Ishikawa (cell line): Measurements from ENCODE around the gene ICE1.

Experiments
- CEBPB ChIP-seq: IDR thresholded peaks from 2 replicates; pipeline ENCODE4 v1.6.1; 2012
- CREB1 ChIP-seq: IDR thresholded peaks from 2 replicates; pipeline ENCODE4 v1.6.1; 2012; ENCODE audit warnings: low read depth
- EGR1 ChIP-seq: IDR thresholded peaks from 2 replicates; pipeline ENCODE4 v1.6.1; 2012
- EP300 ChIP-seq: IDR thresholded peaks from 2 replicates; pipeline ENCODE4 v1.6.1; 2012; ENCODE audit warnings: borderline replicate concordance
- FOXM1 ChIP-seq: IDR thresholded peaks from 2 replicates; pipeline ENCODE4 v1.6.1; 2012; ENCODE audit warnings: low read depth, borderline replicate concordance
- MAX ChIP-seq: IDR thresholded peaks from 2 replicates; pipeline ENCODE4 v1.6.1; 2012
- NFIC ChIP-seq: IDR thresholded peaks from 2 replicates; pipeline ENCODE4 v1.6.1; 2012
- RAD21 ChIP-seq: IDR thresholded peaks from 2 replicates; pipeline ENCODE4 v1.6.1; 2012; ENCODE audit warnings: low read depth
- TAF1 ChIP-seq: IDR thresholded peaks from 2 replicates; pipeline ENCODE4 v1.6.1; 2012; ENCODE audit warnings: low read depth, mild to moderate bottlenecking
- TCF12 ChIP-seq: IDR thresholded peaks from 2 replicates; pipeline ENCODE4 v1.6.1; 2012; ENCODE audit warnings: low read depth
- TEAD4 ChIP-seq: IDR thresholded peaks from 2 replicates; pipeline ENCODE4 v1.6.1; 2012
- YY1 ChIP-seq: IDR thresholded peaks from 2 replicates; pipeline ENCODE4 v1.6.1; 2012; ENCODE audit warnings: low read depth
- ZBTB7A ChIP-seq: IDR thresholded peaks from 2 replicates; pipeline ENCODE4 v1.6.1; 2012; ENCODE audit warnings: low read depth
- TF ChIP-seq, protein P1 (sequence below): IDR thresholded peaks from 2 replicates; pipeline ENCODE4 v1.6.1; 2012; ENCODE audit warnings: low read depth, mild to moderate bottlenecking
- TF ChIP-seq, protein P2 (sequence below): IDR thresholded peaks from 2 replicates; pipeline ENCODE4 v1.6.1; 2012

ICE1 gene

GRCh38 chr5:5480481-5481111 lies 58.1 kb downstream of the ICE1 start:
- TF ChIP-seq MAX (no peak), ZBTB7A (no peak), NFIC (no peak), CEBPB (no peak)

GRCh38 chr5:5481206-5481605 lies 58.7 kb downstream of the ICE1 start:
- TF ChIP-seq NFIC (no peak), TEAD4 (no peak), FOXM1 (no peak), RAD21 (no peak), EGR1 (no peak), ZBTB7A (no peak), TCF12 (no peak), TAF1 (no peak), CREB1 (no peak), YY1 (no peak), MAX (no peak), CEBPB (no peak), EP300 (no peak)
- TF ChIP-seq, protein P1, sequence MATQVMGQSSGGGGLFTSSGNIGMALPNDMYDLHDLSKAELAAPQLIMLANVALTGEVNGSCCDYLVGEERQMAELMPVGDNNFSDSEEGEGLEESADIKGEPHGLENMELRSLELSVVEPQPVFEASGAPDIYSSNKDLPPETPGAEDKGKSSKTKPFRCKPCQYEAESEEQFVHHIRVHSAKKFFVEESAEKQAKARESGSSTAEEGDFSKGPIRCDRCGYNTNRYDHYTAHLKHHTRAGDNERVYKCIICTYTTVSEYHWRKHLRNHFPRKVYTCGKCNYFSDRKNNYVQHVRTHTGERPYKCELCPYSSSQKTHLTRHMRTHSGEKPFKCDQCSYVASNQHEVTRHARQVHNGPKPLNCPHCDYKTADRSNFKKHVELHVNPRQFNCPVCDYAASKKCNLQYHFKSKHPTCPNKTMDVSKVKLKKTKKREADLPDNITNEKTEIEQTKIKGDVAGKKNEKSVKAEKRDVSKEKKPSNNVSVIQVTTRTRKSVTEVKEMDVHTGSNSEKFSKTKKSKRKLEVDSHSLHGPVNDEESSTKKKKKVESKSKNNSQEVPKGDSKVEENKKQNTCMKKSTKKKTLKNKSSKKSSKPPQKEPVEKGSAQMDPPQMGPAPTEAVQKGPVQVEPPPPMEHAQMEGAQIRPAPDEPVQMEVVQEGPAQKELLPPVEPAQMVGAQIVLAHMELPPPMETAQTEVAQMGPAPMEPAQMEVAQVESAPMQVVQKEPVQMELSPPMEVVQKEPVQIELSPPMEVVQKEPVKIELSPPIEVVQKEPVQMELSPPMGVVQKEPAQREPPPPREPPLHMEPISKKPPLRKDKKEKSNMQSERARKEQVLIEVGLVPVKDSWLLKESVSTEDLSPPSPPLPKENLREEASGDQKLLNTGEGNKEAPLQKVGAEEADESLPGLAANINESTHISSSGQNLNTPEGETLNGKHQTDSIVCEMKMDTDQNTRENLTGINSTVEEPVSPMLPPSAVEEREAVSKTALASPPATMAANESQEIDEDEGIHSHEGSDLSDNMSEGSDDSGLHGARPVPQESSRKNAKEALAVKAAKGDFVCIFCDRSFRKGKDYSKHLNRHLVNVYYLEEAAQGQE = no peak
- TF ChIP-seq, protein P2, sequence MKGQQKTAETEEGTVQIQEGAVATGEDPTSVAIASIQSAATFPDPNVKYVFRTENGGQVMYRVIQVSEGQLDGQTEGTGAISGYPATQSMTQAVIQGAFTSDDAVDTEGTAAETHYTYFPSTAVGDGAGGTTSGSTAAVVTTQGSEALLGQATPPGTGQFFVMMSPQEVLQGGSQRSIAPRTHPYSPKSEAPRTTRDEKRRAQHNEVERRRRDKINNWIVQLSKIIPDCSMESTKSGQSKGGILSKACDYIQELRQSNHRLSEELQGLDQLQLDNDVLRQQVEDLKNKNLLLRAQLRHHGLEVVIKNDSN = no peak

GRCh38 chr5:5481633-5482032 lies 59.2 kb downstream of the ICE1 start:
- TF ChIP-seq NFIC (no peak), EP300 (no peak), TCF12 (no peak), FOXM1 (no peak), EGR1 (no peak), TAF1 (no peak), RAD21 (no peak), TEAD4 (no peak), MAX (no peak), ZBTB7A (no peak), YY1 (no peak), CEBPB (no peak)
- TF ChIP-seq, protein P1 = no peak
- TF ChIP-seq, protein P2 = no peak

DNA sequence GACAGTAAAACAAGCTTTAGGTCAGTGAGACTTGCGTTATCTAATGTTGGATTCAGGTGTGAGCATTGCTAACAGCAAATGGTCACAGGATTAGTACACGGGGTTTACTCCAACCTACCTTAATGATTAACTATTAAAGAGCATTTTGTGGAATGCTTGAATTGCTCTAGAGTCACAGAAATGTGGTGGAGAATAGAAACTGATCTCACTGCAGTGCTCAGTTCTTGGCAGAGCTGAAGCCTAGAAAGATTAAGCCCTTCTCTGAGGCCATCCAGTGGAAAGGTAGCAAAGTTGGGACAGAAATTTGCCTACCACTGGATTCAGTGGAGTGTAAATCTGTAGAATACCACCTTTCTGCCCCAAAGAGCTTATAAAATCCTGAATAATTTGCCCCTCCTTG lies 60.9 kb downstream of the ICE1 start:
- no peak for TF ChIP-seq TCF12
- no peak for TF ChIP-seq YY1
- no peak for TF ChIP-seq FOXM1
- TF ChIP-seq, protein P1 = no peak
- TF ChIP-seq ZBTB7A = no peak
- no peak for TF ChIP-seq RAD21
- TF ChIP-seq, protein P2 = no peak
- no peak for TF ChIP-seq CREB1
- TF ChIP-seq NFIC = no peak
- TF ChIP-seq CEBPB = no peak
- no peak for TF ChIP-seq MAX
- TF ChIP-seq TAF1 = no peak
- TF ChIP-seq EP300 = no peak
- TF ChIP-seq TEAD4 = no peak
- no peak for TF ChIP-seq EGR1
